GM19025 (cell line): Measurements from ENCODE around the gene MAPKAPK3.

ENCODE experiments used
- ATAC-seq: cut with Tn5 transposase; IDR thresholded peaks from one replicate; pipeline ENCODE4 v1.9.1; 2021; ENCODE audit warnings: mild to moderate bottlenecking, low read depth, moderate library complexity; ENCODE audit not compliant: unreplicated experiment

Gene MAPKAPK3

GRCh38 chr3:50586763-50587070 lies 30.2 kb upstream of the MAPKAPK3 start:
- no peak for ATAC-seq

- no peak for ATAC-seq
Observed at GRCh38 chr3:50587373-50587772, 29.6 kb upstream of the MAPKAPK3 start.

GRCh38 chr3:50587806-50588758 lies 28.9 kb upstream of the MAPKAPK3 start:
- ATAC-seq: no peak

- ATAC-seq: no peak
Observed at GRCh38 chr3:50588759-50589433, 28.1 kb upstream of the MAPKAPK3 start.

- no peak for ATAC-seq
Observed at GRCh38 chr3:50591196-50591741, 25.7 kb upstream of the MAPKAPK3 start.

- ATAC-seq: no peak
Observed at GRCh38 chr3:50592568-50592967, 24.4 kb upstream of the MAPKAPK3 start.

- ATAC-seq: no peak
Observed at GRCh38 chr3:50594253-50594785, 22.6 kb upstream of the MAPKAPK3 start.

- ATAC-seq: no peak
Observed at GRCh38 chr3:50599115-50599715, 17.7 kb upstream of the MAPKAPK3 start.

- ATAC-seq: no peak
Observed at GRCh38 chr3:50599716-50600118, 17.2 kb upstream of the MAPKAPK3 start.

GRCh38 chr3:50600141-50600753 lies 16.7 kb upstream of the MAPKAPK3 start:
- no peak for ATAC-seq

GRCh38 chr3:50600841-50601591 lies 15.9 kb upstream of the MAPKAPK3 start:
- ATAC-seq: peak; percentile 77

GRCh38 chr3:50602595-50603191 lies 14.3 kb upstream of the MAPKAPK3 start:
- no peak for ATAC-seq

- ATAC-seq: no peak
Observed at GRCh38 chr3:50603261-50604109, 13.5 kb upstream of the MAPKAPK3 start.

- ATAC-seq: no peak
Observed at GRCh38 chr3:50604110-50604621, 12.8 kb upstream of the MAPKAPK3 start.

- no peak for ATAC-seq
Observed at GRCh38 chr3:50604628-50605588, 12.0 kb upstream of the MAPKAPK3 start.

GRCh38 chr3:50605901-50606326 lies 11.0 kb upstream of the MAPKAPK3 start:
- ATAC-seq: no peak

GRCh38 chr3:50606596-50606995 lies 10.4 kb upstream of the MAPKAPK3 start:
- no peak for ATAC-seq
